Glomerular visceral epithelial cell (primary cell): ENCODE measurements around the gene KANK2.

Source experiments
- DNase-seq: peaks from one replicate; pipeline ENCODE4 v3.0.0-alpha.2; 2016; ENCODE audit errors: extremely low spot score

Gene KANK2

GRCh38 chr19:11197291-11198174, at the start of gene KANK2:
TSS of gene KANK2 (minus strand) at chr19:11197545. CDS start at chr19:11194511, 3,034 bp downstream.
- DNase-seq, result peak; percentile 84

GRCh38 chr19:11246941-11247340, 49.6 kb upstream of the KANK2 start:
- DNase-seq, result no peak

- no peak for DNase-seq
These were observed 47.7 kb upstream of the KANK2 start for GRCh38 chr19:11244846-11245589.

- DNase-seq, result no peak
These were observed 46.4 kb upstream of the KANK2 start for GRCh38 chr19:11243798-11244169.

- peak; percentile 60 for DNase-seq
These were observed 45.8 kb upstream of the KANK2 start for GRCh38 chr19:11242864-11243797.

GRCh38 chr19:11242025-11242424, 44.7 kb upstream of the KANK2 start:
- DNase-seq, result no peak

GRCh38 chr19:11240008-11240444, 42.7 kb upstream of the KANK2 start:
- no peak for DNase-seq

- no peak for DNase-seq
These were observed 42.1 kb upstream of the KANK2 start, which contains the start of gene ANGPTL8 for GRCh38 chr19:11239377-11240000. TSS of gene ANGPTL8 (plus strand) at chr19:11239619. CDS start at chr19:11239638, 19 bp downstream.

- DNase-seq, result no peak
These were observed 41.5 kb upstream of the KANK2 start for GRCh38 chr19:11238781-11239376.

- no peak for DNase-seq
These were observed 40.7 kb upstream of the KANK2 start for GRCh38 chr19:11238041-11238440.

- no peak for DNase-seq
These were observed 40.0 kb upstream of the KANK2 start for GRCh38 chr19:11237321-11237720.

- DNase-seq, result no peak
These were observed 39.3 kb upstream of the KANK2 start for GRCh38 chr19:11236324-11237301.

GRCh38 chr19:11234486-11235075, 37.2 kb upstream of the KANK2 start:
- DNase-seq, result no peak

- no peak for DNase-seq
These were observed 35.7 kb upstream of the KANK2 start for GRCh38 chr19:11233073-11233472.

- DNase-seq, result no peak
These were observed 35.2 kb upstream of the KANK2 start for GRCh38 chr19:11232555-11232954.

- no peak for DNase-seq
These were observed 33.5 kb upstream of the KANK2 start for GRCh38 chr19:11230621-11231386.

- no peak for DNase-seq
These were observed 30.0 kb upstream of the KANK2 start for GRCh38 chr19:11227195-11227886.

GRCh38 chr19:11226716-11227166, 29.4 kb upstream of the KANK2 start:
- no peak for DNase-seq
